H1 (cell line): Measurements from ENCODE around the gene MFAP5. TPM values are rescaled to one million over a fixed set of nuclear protein-coding genes. Genes with fewer than 3 reads are reported as not detected.

ENCODE experiments used
- CTCF ChIA-PET: fragments of 300-600 bp; sonication (Branson Sonifier 250); formaldehyde crosslinking; loops from one replicate; lab custom pipeline; 2021; ENCODE audit not compliant: partially characterized antibody; lab: Charles Lee
- POLR2A ChIA-PET: fragments of 300-600 bp; sonication (Branson Sonifier 250); formaldehyde crosslinking; loops from one replicate; lab custom pipeline; 2021; ENCODE audit warnings: inconsistent platforms; ENCODE audit not compliant: partially characterized antibody; lab: Charles Lee
- DNase-seq, 2 experiments: peaks; one replicate each; pipeline versions ENCODE4 v3.0.0 to v3.0.0-alpha.2; 2010 to 2022; ENCODE audit warnings: low spot score in 2 of 2, low read depth in 1 of 2, mixed read lengths in 1 of 2
- FAIRE-seq: peaks from 2 replicates; lab custom pipeline; 2011; peaks lifted over from hg19 to GRCh38; lab: Jason Lieb, UNC
- H2AFZ ChIP-seq: 2 replicates; pipeline ENCODE4 v1.8.1; 2012; ENCODE audit warnings: low read length, inconsistent platforms
- H2AK5ac ChIP-seq: 2 replicates; pipeline ENCODE4 v1.6.1; 2013; ENCODE audit warnings: low read depth, low read length
- H2BK120ac ChIP-seq: replicated peaks from 2 replicates; pipeline ENCODE3; 2013; ENCODE audit warnings: low read depth, low read length, inconsistent platforms
- H2BK12ac ChIP-seq: 2 replicates; pipeline ENCODE4 v1.6.1; 2013; ENCODE audit warnings: low read depth, low read length
- H2BK15ac ChIP-seq: 2 replicates; pipeline ENCODE4 v1.6.1; 2013; ENCODE audit warnings: low read length
- H2BK20ac ChIP-seq: 2 replicates; pipeline ENCODE4 v1.6.1; 2013; ENCODE audit warnings: low read length
- H2BK5ac ChIP-seq: 2 replicates; pipeline ENCODE4 v1.6.1; 2013; ENCODE audit warnings: low read depth, low read length
- H3K14ac ChIP-seq: 2 replicates; pipeline ENCODE4 v1.6.1; 2013; ENCODE audit warnings: inconsistent platforms; ENCODE audit not compliant: insufficient read length
- H3K18ac ChIP-seq: 2 replicates; pipeline ENCODE4 v1.6.1; 2013; ENCODE audit warnings: low read length; ENCODE audit errors: extremely low read depth
- H3K23ac ChIP-seq: 2 replicates; pipeline ENCODE4 v1.6.1; 2013; ENCODE audit warnings: inconsistent platforms; ENCODE audit not compliant: insufficient read length
- H3K23me2 ChIP-seq: 2 replicates; pipeline ENCODE4 v1.6.1; 2013; ENCODE audit warnings: low read depth, low read length
- H3K27ac ChIP-seq: 2 replicates; pipeline ENCODE4 v1.6.1; 2011; ENCODE audit warnings: low read depth, low read length, inconsistent platforms
- H3K27me3 ChIP-seq, 4 experiments: replicated peaks in 1 of 4; 1 replicate in 1 of 4; 2 replicates in 3 of 4; pipeline versions ENCODE4 v1.6.1 to v1.8.1; 2011 to 2013; ENCODE audit warnings: low read length in 3 of 4, mild to moderate bottlenecking in 3 of 4, inconsistent platforms in 2 of 4, mixed read lengths in 2 of 4, moderate library complexity in 1 of 4; ENCODE audit not compliant: control insufficient read depth in 3 of 4, insufficient read depth in 3 of 4; ENCODE audit errors: extremely low read depth in 1 of 4
- H3K36me3 ChIP-seq, 4 experiments: 2 replicates each; pipeline versions ENCODE4 v1.6.1 to v1.8.1; 2011 to 2013; ENCODE audit warnings: mild to moderate bottlenecking in 4 of 4, low read length in 3 of 4, moderate library complexity in 2 of 4, control low read depth in 1 of 4, inconsistent platforms in 1 of 4; ENCODE audit not compliant: insufficient read depth in 4 of 4, control insufficient read depth in 2 of 4
- H3K4ac ChIP-seq: replicated peaks from 2 replicates; pipeline ENCODE3; 2013; ENCODE audit warnings: low read length, low read depth, mixed read lengths, inconsistent platforms; ENCODE audit not compliant: insufficient read length
- H3K4me1 ChIP-seq, 4 experiments: replicated peaks in 1 of 4; 1 replicate in 1 of 4; 2 replicates in 3 of 4; pipeline versions ENCODE4 v1.6.1 to v1.8.1; 2011 to 2013; ENCODE audit warnings: low read length in 3 of 4, inconsistent platforms in 2 of 4, mixed read lengths in 1 of 4; ENCODE audit not compliant: insufficient read depth in 4 of 4, control insufficient read depth in 3 of 4
- H3K4me2 ChIP-seq, 2 experiments: 2 replicates each; pipeline versions ENCODE4 v1.6.1 to v1.8.1; 2011 to 2013; ENCODE audit warnings: low read depth in 2 of 2, low read length in 2 of 2, control low read depth in 1 of 2, inconsistent platforms in 1 of 2, mild to moderate bottlenecking in 1 of 2; ENCODE audit not compliant: insufficient read depth in 1 of 2
- H3K4me3 ChIP-seq, 4 experiments: fragments of 200-600, 300-600 bp in 1 of 4; sonication (generic), shearing (Covaris generic), sonication (Bioruptor Twin) in 1 of 4; 2 replicates each; pipeline versions ENCODE4 v1.5.1 to v1.8.1; 2011 to 2016; ENCODE audit warnings: low read length in 4 of 4, low read depth in 3 of 4, control low read depth in 2 of 4, inconsistent platforms in 2 of 4, mild to moderate bottlenecking in 2 of 4, mixed read lengths in 1 of 4, moderate library complexity in 1 of 4; ENCODE audit not compliant: insufficient read depth in 2 of 4; ENCODE audit errors: extremely low read depth in 1 of 4
- H3K56ac ChIP-seq: replicated peaks from 2 replicates; pipeline ENCODE3; 2013; ENCODE audit warnings: low read depth, mild to moderate bottlenecking, mixed read lengths, low read length, inconsistent platforms; ENCODE audit not compliant: insufficient read length
- H3K79me1 ChIP-seq: 2 replicates; pipeline ENCODE4 v1.6.1; 2013; ENCODE audit warnings: low read depth, low read length, control low read depth
- H3K79me2 ChIP-seq, 2 experiments: 2 replicates each; pipeline versions ENCODE4 v1.6.1 to v1.8.1; 2012 to 2013; ENCODE audit warnings: low read length in 2 of 2, mild to moderate bottlenecking in 2 of 2, inconsistent platforms in 1 of 2; ENCODE audit not compliant: insufficient read depth in 2 of 2, control insufficient read depth in 1 of 2
- H3K9ac ChIP-seq, 4 experiments: replicated peaks in 1 of 4; 1 replicate in 1 of 4; 2 replicates in 3 of 4; pipeline versions ENCODE4 v1.6.1 to v1.8.1; 2011 to 2013; ENCODE audit warnings: low read depth in 3 of 4, low read length in 3 of 4, control low read depth in 2 of 4, mild to moderate bottlenecking in 2 of 4, moderate library complexity in 2 of 4, inconsistent platforms in 1 of 4; ENCODE audit errors: extremely low read depth in 1 of 4
- H3K9me3 ChIP-seq, 2 experiments: 2 replicates each; pipeline versions ENCODE4 v1.6.1 to v1.8.1; 2012 to 2013; ENCODE audit warnings: mild to moderate bottlenecking in 2 of 2, moderate library complexity in 2 of 2, control low read depth in 1 of 2, inconsistent platforms in 1 of 2, low read depth in 1 of 2, low read length in 1 of 2, mixed read lengths in 1 of 2; ENCODE audit not compliant: insufficient read depth in 2 of 2
- H4K20me1 ChIP-seq, 2 experiments: replicated peaks in 1 of 2; 2 replicates each; pipeline versions ENCODE3 to v1.8.1; 2011 to 2013; ENCODE audit warnings: inconsistent platforms in 2 of 2, low read length in 2 of 2, mild to moderate bottlenecking in 1 of 2; ENCODE audit not compliant: insufficient read depth in 2 of 2, control insufficient read depth in 1 of 2
- H4K5ac ChIP-seq: 2 replicates; pipeline ENCODE4 v1.6.1; 2013; ENCODE audit warnings: low read length, low read depth, mixed read lengths, inconsistent platforms; ENCODE audit not compliant: insufficient read length
- H4K8ac ChIP-seq: 2 replicates; pipeline ENCODE4 v1.8.0; 2013; ENCODE audit warnings: mild to moderate bottlenecking, moderate library complexity, low read length, inconsistent platforms; ENCODE audit not compliant: insufficient read depth; ENCODE audit errors: extremely low read depth
- H4K91ac ChIP-seq: replicated peaks from 2 replicates; pipeline ENCODE3; 2013; ENCODE audit warnings: low read length, mixed read lengths, inconsistent platforms; ENCODE audit not compliant: insufficient read length
- BRCA1 ChIP-seq: IDR thresholded peaks from 2 replicates; pipeline ENCODE4 v1.6.1; 2012; ENCODE audit warnings: low read depth, low read length, improper control_type of control experiment
- CTCF ChIP-seq, 3 experiments: IDR thresholded peaks; 1 replicate in 2 of 3; 2 replicates in 1 of 3; pipeline versions ENCODE4 v1.5.1 to v1.6.1; 2011; ENCODE audit warnings: low read length in 3 of 3, mild to moderate bottlenecking in 3 of 3, inconsistent platforms in 2 of 3, low read depth in 1 of 3, moderate library complexity in 1 of 3; ENCODE audit not compliant: insufficient read depth in 1 of 3; ENCODE audit errors: control extremely low read depth in 1 of 3
- EP300 ChIP-seq, 2 experiments: IDR thresholded peaks; 1 replicate in 1 of 2; 2 replicates in 1 of 2; pipeline ENCODE4 v1.6.1; 2011 to 2012; ENCODE audit warnings: low read depth in 2 of 2, low read length in 2 of 2, mild to moderate bottlenecking in 2 of 2, borderline replicate concordance in 1 of 2, inconsistent platforms in 1 of 2, moderate library complexity in 1 of 2
- FOSL1 ChIP-seq: IDR thresholded peaks from 2 replicates; pipeline ENCODE4 v1.6.1; 2011; ENCODE audit warnings: mild to moderate bottlenecking, low read depth, low read length, moderate library complexity; ENCODE audit not compliant: insufficient read depth
- HDAC2 ChIP-seq, 2 experiments: fragments of 300-600 bp in 1 of 2; sonication (generic) in 1 of 2; IDR thresholded peaks; 2 replicates each; pipeline ENCODE4 v1.6.1; 2011 to 2012; ENCODE audit warnings: low read depth in 2 of 2, low read length in 2 of 2, mild to moderate bottlenecking in 2 of 2, moderate library complexity in 2 of 2, borderline replicate concordance in 1 of 2, inconsistent platforms in 1 of 2
- KDM4A ChIP-seq: IDR thresholded peaks from one replicate; pipeline ENCODE4 v1.7.1; 2012; ENCODE audit warnings: low read depth, mild to moderate bottlenecking, moderate library complexity, low read length, inconsistent platforms; ENCODE audit not compliant: severe bottlenecking
- NANOG ChIP-seq: IDR thresholded peaks from 2 replicates; pipeline ENCODE4 v1.6.1; 2011; ENCODE audit warnings: low read length, low read depth, mild to moderate bottlenecking, inconsistent platforms; ENCODE audit not compliant: insufficient read depth, poor library complexity, severe bottlenecking
- POLR2AphosphoS5 ChIP-seq: IDR thresholded peaks from 2 replicates; pipeline ENCODE4 v1.6.1; 2011; ENCODE audit warnings: low read depth, low read length
- RAD21 ChIP-seq, 2 experiments: IDR thresholded peaks in 1 of 2; conservative IDR thresholded peaks in 1 of 2; 2 replicates each; pipeline ENCODE4 v1.6.1; 2011; ENCODE audit warnings: low read depth in 2 of 2, low read length in 2 of 2, improper control_type of control experiment in 1 of 2, inconsistent platforms in 1 of 2, mild to moderate bottlenecking in 1 of 2, moderate library complexity in 1 of 2
- SIRT6 ChIP-seq: IDR thresholded peaks from one replicate; pipeline ENCODE4 v1.7.1; 2012; ENCODE audit warnings: low read length, inconsistent platforms
- WGBS, 2 experiments: shearing (Covaris generic) in 1 of 2; methylation state at CpG; one replicate each; pipeline versions ENCODE4 v1.1.6 to v1.1.7; 2013 to 2015; ENCODE audit warnings: low lambda C conversion rate in 2 of 2, mixed read lengths in 2 of 2, inconsistent platforms in 1 of 2, low coverage in 1 of 2, missing lambda C conversion rate in 1 of 2; ENCODE audit not compliant: insufficient replicate concordance in 2 of 2, insufficient coverage in 1 of 2, insufficient read length in 1 of 2; ENCODE audit errors: extremely low coverage in 1 of 2, missing lambda C conversion rate in 1 of 2; 5-methylcytosine and 5-hydroxymethylcytosine counted together
- polyA plus RNA-seq, 7 experiments: library from polyadenylated mRNA; depleted of rRNA in 3 of 7; stranded (reverse) in 5 of 7; unstranded in 2 of 7; fragments of >200 nt in 5 of 7; fragments of 200-250 nt in 2 of 7; gene quantifications; 1 replicate in 5 of 7; 2 replicates in 1 of 7; 4 replicates in 1 of 7; pipeline versions ENCODE4 v1.2.1 to v1.2.3, GENCODE V29; 2011 to 2013; ENCODE audit warnings: missing spikeins in 2 of 7, mixed read lengths in 2 of 7
- total RNA-seq: library from RNA; stranded (reverse); fragmentation: NEBNext Ultra II Directional; extraction: Animal tissue kit (Norgen Biotek cat#: 25700); gene quantifications from 2 replicates; pipeline ENCODE4 v1.2.1, GENCODE V29; 2021

The MFAP5 gene
- total and polyA plus RNA-seq, 2 of the 8 experiments (the other 6 are each of a cell fraction or from before 2014, with no cell fraction given): 0.60 to 0.86 TPM

- no peak overlapping the region for H3K14ac ChIP-seq
- H4K5ac ChIP-seq: no peak overlapping the region
- H3K4me3 ChIP-seq: no peak overlapping the region
- no peak for DNase-seq
- H4K20me1 ChIP-seq: peaks cover 0 to 5% of the 10 kb centered on the region in 2 experiments
- H3K9me3 ChIP-seq: no peaks in the 10 kb centered on the region
- ChIA-PET POLR2A (interaction anchor here (1.0 to 2.0 kb wide), 3 partner anchors 10 to 29 kb away, joined by 3 to 6 read pairs (median 4); no protein-coding TSS in a partner anchor), CTCF (interaction anchor here (2.4 kb wide), 1 partner anchor 14 kb away, joined by 8 read pairs; no protein-coding TSS in a partner anchor)
- H2BK15ac ChIP-seq: no peak overlapping the region
- H3K36me3 ChIP-seq: peaks cover 0 to 1% (median 0%) of the 10 kb centered on the region in 4 experiments; a peak in 1 of 8 replicates
- H3K4me1 ChIP-seq: peaks cover 5 to 12% (median 8%) of the 10 kb centered on the region in 4 experiments; a peak in 6 of 7 replicates
- no peak overlapping the region for H3K4me2 ChIP-seq
- H2BK5ac ChIP-seq: no peak overlapping the region
- H3K9ac ChIP-seq: no peak overlapping the region
- no peak overlapping the region for H3K27ac ChIP-seq
- H3K79me2 ChIP-seq: peaks cover 8 to 17% of the 10 kb centered on the region in 2 experiments
- no peak overlapping the region for H4K91ac ChIP-seq
- H3K18ac ChIP-seq: no peak overlapping the region
- H2BK20ac ChIP-seq: no peak overlapping the region
- H2AFZ ChIP-seq: no peak overlapping the region
- H3K23me2 ChIP-seq: peaks cover 6% of the 10 kb centered on the region; the same call in 1 of the 2 replicates
- no peak overlapping the region for H2AK5ac ChIP-seq
- WGBS, 2 experiments: 89% methylated on average over 9 of the region's 10 CpGs; no CpG with 5 or more reads in 1 of the 2 experiments
- H3K56ac ChIP-seq: no peak overlapping the region
- no peak overlapping the region for H2BK120ac ChIP-seq
- no peak overlapping the region for H3K4ac ChIP-seq
- no peaks in the 10 kb centered on the region for H3K27me3 ChIP-seq
- H2BK12ac ChIP-seq: no peak overlapping the region
- no peak overlapping the region for H4K8ac ChIP-seq
- no peak for FAIRE-seq
- no peaks in the 10 kb centered on the region for H3K79me1 ChIP-seq
- H3K23ac ChIP-seq: no peak overlapping the region
- no peak for TF ChIP-seq POLR2AphosphoS5
- TF ChIP-seq HDAC2 (IDR thresholded peaks at IDR 0.05; ENCODE audit: borderline replicate concordance in 1 of 2, low read depth in 2 of 2, low read length in 2 of 2): no peak
- TF ChIP-seq CTCF (IDR thresholded peaks at IDR 0.05; ENCODE audit: control extremely low read depth in 1 of 3, insufficient read depth in 1 of 3, low read depth in 1 of 3, low read length in 3 of 3): no peak
- TF ChIP-seq SIRT6: no peak
- no peak for TF ChIP-seq BRCA1
- no peak for TF ChIP-seq FOSL1
- no peak for TF ChIP-seq NANOG
- TF ChIP-seq KDM4A: no peak
- no peak for TF ChIP-seq EP300 (IDR thresholded peaks at IDR 0.05; ENCODE audit: borderline replicate concordance in 1 of 2, low read depth in 2 of 2, low read length in 2 of 2)
- no peak for TF ChIP-seq RAD21 (IDR thresholded peaks at IDR 0.05 in 1 of 2, conservative IDR thresholded peaks at IDR 0.05 in 1 of 2; ENCODE audit: low read depth in 2 of 2, low read length in 2 of 2)
Measured at GRCh38 chr12:8695116-8695515, 32.5 kb upstream of the MFAP5 start.
